Spleen (tissue), 11 donors: Measurements from ENCODE around the gene EIPR1. TPM values are rescaled to one million over a fixed set of nuclear protein-coding genes. Genes with fewer than 3 reads are reported as not detected.

Source experiments
- DNase-seq: peaks from one replicate; pipeline ENCODE4 v3.0.0-alpha.2; 2020
- H3K27ac ChIP-seq, 8 donors: fragments of 200-600 bp; sonication (generic) in 7 of 8; 1 replicate in 4 of 8; 2 replicates in 4 of 8; pipeline versions ENCODE4 v1.5.0 to v1.8.0; 2016 to 2021; ENCODE audit warnings: inconsistent platforms in 4 of 8, mild to moderate bottlenecking in 4 of 8, moderate library complexity in 1 of 8
- H3K27me3 ChIP-seq, 7 donors: fragments of 200-600 bp; sonication (generic) in 6 of 7; replicated peaks in 1 of 7; 1 replicate in 4 of 7; 2 replicates in 3 of 7; pipeline versions ENCODE4 v1.5.0 to v1.8.0; 2016 to 2021; ENCODE audit warnings: inconsistent platforms in 3 of 7, mild to moderate bottlenecking in 1 of 7
- H3K36me3 ChIP-seq, 6 donors: fragments of 200-600 bp; sonication (generic) in 5 of 6; 1 replicate in 4 of 6; 2 replicates in 2 of 6; pipeline versions ENCODE4 v1.5.0 to v1.8.0; 2016 to 2021; ENCODE audit warnings: inconsistent platforms in 2 of 6
- H3K4me1 ChIP-seq, 6 donors: fragments of 200-600 bp; sonication (generic) in 5 of 6; 1 replicate in 3 of 6; 2 replicates in 3 of 6; pipeline versions ENCODE4 v1.5.0 to v1.8.0; 2016 to 2021; ENCODE audit warnings: inconsistent platforms in 3 of 6
- H3K4me3 ChIP-seq, 8 donors: fragments of 200-600 bp; sonication (generic) in 7 of 8; 1 replicate in 4 of 8; 2 replicates in 4 of 8; pipeline versions ENCODE4 v1.5.0 to v1.8.0; 2016 to 2021; ENCODE audit warnings: inconsistent platforms in 4 of 8, mild to moderate bottlenecking in 4 of 8, moderate library complexity in 2 of 8
- H3K9me3 ChIP-seq, 8 donors: fragments of 200-600 bp; sonication (generic) in 7 of 8; 1 replicate in 4 of 8; 2 replicates in 4 of 8; pipeline versions ENCODE4 v1.5.0 to v1.8.0; 2016 to 2021; ENCODE audit warnings: inconsistent platforms in 4 of 8
- CTCF ChIP-seq, 11 experiments: fragments of 200-600 bp in 7 of 11; fragments of 450-650 bp in 4 of 11; sonication (generic) in 4 of 11; IDR thresholded peaks in 8 of 11; conservative IDR thresholded peaks in 3 of 11; 1 replicate in 7 of 11; 2 replicates in 4 of 11; pipeline versions ENCODE4 v1.4.0 to v1.8.0; 2016 to 2021; ENCODE audit warnings: antibody characterized with exemption in 11 of 11, inconsistent platforms in 4 of 11, mild to moderate bottlenecking in 1 of 11
- POLR2A ChIP-seq, 3 donors: fragments of 450-650 bp; IDR thresholded peaks; one replicate each; pipeline ENCODE4 v1.5.1; 2017; ENCODE audit warnings: antibody characterized with exemption in 3 of 3, mild to moderate bottlenecking in 1 of 3
- POLR2AphosphoS5 ChIP-seq, 3 donors: sonication (generic); formaldehyde crosslinking; IDR thresholded peaks; one replicate each; pipeline ENCODE4 v1.5.1; 2017; ENCODE audit warnings: antibody characterized with exemption in 3 of 3
- WGBS, 5 donors: extraction: QIAGEN DNeasy Blood & Tissue Kit in 3 of 5; methylation state at CpG; one replicate each; pipeline versions ENCODE4 v1.1.5 to v1.1.7; 2013 to 2018; 5-methylcytosine and 5-hydroxymethylcytosine counted together
- intact Hi-C: fragments of 100-400 bp; cut with DNase I; formaldehyde crosslinking; loops from one replicate; pipeline ENCODE4 v1.15.0; 2023; ENCODE audit warnings: low total_unique reads
- polyA plus RNA-seq, 3 donors: library from polyadenylated mRNA; stranded (reverse); fragments of 200-250 nt; gene quantifications; one replicate each; pipeline ENCODE4 v1.2.1, GENCODE V29; 2013
- total RNA-seq, 7 donors: library from RNA; depleted of rRNA in 3 of 7; stranded (reverse); fragments of >200 nt in 3 of 7; fragmentation: NEBNext Ultra II Directional in 4 of 7; extraction: Animal tissue kit (Norgen Biotek cat#: 25700) in 4 of 7; gene quantifications; one replicate each; pipeline versions ENCODE4 v1.1.0 to v1.2.1, GENCODE V29; 2016 to 2021
- donor health status: healthy with polysubstance abuse.
- donor health status: DM: no; HTN: no; CAD: no; lungs with moderate emphysema.
- donor health status: DM: no; HTN: no; CAD: no.
- donor health status: Bipolar disorder and iron deficiency.
- donor health status: healthy.
- donor health status: DM: no; HTN: no; CAD: no.
- donor health status: DM: yes; HTN: yes; CAD: no.

The EIPR1 gene
- total and polyA plus RNA-seq, 10 donors, result 16.1 to 60.1 (median 26.3) TPM

- 87 to 94% (median 92%) methylated on average over 7 of the region's 7 CpGs for WGBS, 5 donors
- Histone ChIP-seq H3K27ac (no peak overlapping the region), H3K27me3 (no peaks in the 10 kb centered on the region), H3K4me3 (no peak overlapping the region), H3K36me3 (peaks cover 0 to 20% (median 0%) of the 10 kb centered on the region in 6 donors), H3K9me3 (peaks cover 0 to 4% (median 0%) of the 10 kb centered on the region in 8 donors), H3K4me1 (peaks cover 0 to under 1% (median 0%) of the 10 kb centered on the region in 6 donors)
- intact Hi-C loops, result no loop called here
- no peak for DNase-seq
- TF ChIP-seq POLR2A (IDR thresholded peaks at IDR 0.05) (no peak), POLR2AphosphoS5 (IDR thresholded peaks at IDR 0.05) (no peak), CTCF (IDR thresholded peaks at IDR 0.05 in 8 of 11, conservative IDR thresholded peaks at IDR 0.05 in 3 of 11) (no peak)
Measured at GRCh38 chr2:3216841-3217495, 160.7 kb downstream of the EIPR1 start.

GRCh38 chr2:3214806-3215404, 162.7 kb downstream of the EIPR1 start:
- intact Hi-C loops, result no loop called here
- no peaks in the 10 kb centered on the region for H3K4me1 ChIP-seq
- TF ChIP-seq CTCF (IDR thresholded peaks at IDR 0.05 in 8 of 11, conservative IDR thresholded peaks at IDR 0.05 in 3 of 11) (no peak), POLR2A (IDR thresholded peaks at IDR 0.05) (no peak), POLR2AphosphoS5 (IDR thresholded peaks at IDR 0.05) (no peak)
- DNase-seq, result no peak
- no peak overlapping the region for H3K27ac ChIP-seq
- no peaks in the 10 kb centered on the region for H3K9me3 ChIP-seq
- no peak overlapping the region for H3K4me3 ChIP-seq
- H3K36me3 ChIP-seq, result peaks cover 0 to 36% (median 4%) of the 10 kb centered on the region in 6 donors
- no peaks in the 10 kb centered on the region for H3K27me3 ChIP-seq
- 77 to 83% (median 81%) methylated on average over 10 of the region's 10 CpGs for WGBS, 5 donors

GRCh38 chr2:3214065-3214464, 163.6 kb downstream of the EIPR1 start:
- H3K4me3 ChIP-seq, result no peak overlapping the region
- no peak for DNase-seq
- H3K27ac ChIP-seq, result no peak overlapping the region
- TF ChIP-seq POLR2AphosphoS5 (IDR thresholded peaks at IDR 0.05) (no peak), POLR2A (IDR thresholded peaks at IDR 0.05) (no peak), CTCF (IDR thresholded peaks at IDR 0.05 in 8 of 11, conservative IDR thresholded peaks at IDR 0.05 in 3 of 11) (no peak)
- H3K27me3 ChIP-seq, result no peaks in the 10 kb centered on the region
- peaks cover 0 to 45% (median 4%) of the 10 kb centered on the region in 6 donors for H3K36me3 ChIP-seq
- 54 to 73% (median 66%) methylated on average over 7 of the region's 7 CpGs for WGBS, 5 donors
- H3K4me1 ChIP-seq, result no peaks in the 10 kb centered on the region
- intact Hi-C loops, result no loop called here
- no peaks in the 10 kb centered on the region for H3K9me3 ChIP-seq

GRCh38 chr2:3212984-3213383, 164.6 kb downstream of the EIPR1 start:
- H3K36me3 ChIP-seq, result peaks cover 0 to 56% (median 6%) of the 10 kb centered on the region in 6 donors
- H3K9me3 ChIP-seq, result no peaks in the 10 kb centered on the region
- TF ChIP-seq POLR2AphosphoS5 (IDR thresholded peaks at IDR 0.05) (no peak), CTCF (IDR thresholded peaks at IDR 0.05 in 8 of 11, conservative IDR thresholded peaks at IDR 0.05 in 3 of 11) (no peak), POLR2A (IDR thresholded peaks at IDR 0.05) (no peak)
- no peaks in the 10 kb centered on the region for H3K27me3 ChIP-seq
- no peak for DNase-seq
- intact Hi-C loops, result no loop called here
- no peak overlapping the region for H3K27ac ChIP-seq
- 94 to 98% (median 97%) methylated on average over 6 of the region's 6 CpGs for WGBS, 5 donors
- no peaks in the 10 kb centered on the region for H3K4me1 ChIP-seq
- H3K4me3 ChIP-seq, result no peak overlapping the region
